Measurements from ENCODE around the gene GUCD1.
A peak's percentile ranks its signal among the peaks of the same experiment; 100 is the strongest.

The GUCD1 gene

GRCh38 chr22:24591286-24591830, 36.4 kb upstream of the GUCD1 start:
- peak overlapping the region; percentile 94 for H3K27ac ChIP-seq
- TF ChIP-seq CTCF (conservative IDR thresholded peaks at IDR 0.05), result no peak

GRCh38 chr22:24590596-24591173, 35.7 kb upstream of the GUCD1 start:
- TF ChIP-seq CTCF (conservative IDR thresholded peaks at IDR 0.05), result no peak

GRCh38 chr22:24589518-24590030, 34.6 kb upstream of the GUCD1 start:
- peak overlapping the region; percentile 94 for H3K27ac ChIP-seq
- TF ChIP-seq CTCF (conservative IDR thresholded peaks at IDR 0.05), result no peak

More at GRCh38 chr22:24590596-24591173, 35.7 kb upstream of the GUCD1 start:
- peak overlapping the region; percentile 94 for H3K27ac ChIP-seq

- peak overlapping the region; percentile 94 for H3K27ac ChIP-seq
- TF ChIP-seq CTCF (conservative IDR thresholded peaks at IDR 0.05), result no peak
Observed at GRCh38 chr22:24588757-24589481, 34.0 kb upstream of the GUCD1 start.

GRCh38 chr22:24588381-24588756, 33.4 kb upstream of the GUCD1 start:
- TF ChIP-seq CTCF (conservative IDR thresholded peaks at IDR 0.05), result no peak
- peak overlapping the region; percentile 94 for H3K27ac ChIP-seq

GRCh38 chr22:24587948-24588347, 33.0 kb upstream of the GUCD1 start:
- H3K27ac ChIP-seq, result peak overlapping the region; percentile 94
- TF ChIP-seq CTCF (conservative IDR thresholded peaks at IDR 0.05), result no peak

- peak overlapping the region; percentile 94 for H3K27ac ChIP-seq
- TF ChIP-seq CTCF (conservative IDR thresholded peaks at IDR 0.05), result no peak
Observed at GRCh38 chr22:24587251-24587650, 32.3 kb upstream of the GUCD1 start.

All from VCaP (cell line).